ENCODE results near the gene BRF1. TPM values are rescaled to one million over a fixed set of nuclear protein-coding genes. Genes with fewer than 3 reads are reported as not detected.

Gene BRF1
- total RNA-seq, 1 donor from 2014 or later: 64.6 TPM

DNA sequence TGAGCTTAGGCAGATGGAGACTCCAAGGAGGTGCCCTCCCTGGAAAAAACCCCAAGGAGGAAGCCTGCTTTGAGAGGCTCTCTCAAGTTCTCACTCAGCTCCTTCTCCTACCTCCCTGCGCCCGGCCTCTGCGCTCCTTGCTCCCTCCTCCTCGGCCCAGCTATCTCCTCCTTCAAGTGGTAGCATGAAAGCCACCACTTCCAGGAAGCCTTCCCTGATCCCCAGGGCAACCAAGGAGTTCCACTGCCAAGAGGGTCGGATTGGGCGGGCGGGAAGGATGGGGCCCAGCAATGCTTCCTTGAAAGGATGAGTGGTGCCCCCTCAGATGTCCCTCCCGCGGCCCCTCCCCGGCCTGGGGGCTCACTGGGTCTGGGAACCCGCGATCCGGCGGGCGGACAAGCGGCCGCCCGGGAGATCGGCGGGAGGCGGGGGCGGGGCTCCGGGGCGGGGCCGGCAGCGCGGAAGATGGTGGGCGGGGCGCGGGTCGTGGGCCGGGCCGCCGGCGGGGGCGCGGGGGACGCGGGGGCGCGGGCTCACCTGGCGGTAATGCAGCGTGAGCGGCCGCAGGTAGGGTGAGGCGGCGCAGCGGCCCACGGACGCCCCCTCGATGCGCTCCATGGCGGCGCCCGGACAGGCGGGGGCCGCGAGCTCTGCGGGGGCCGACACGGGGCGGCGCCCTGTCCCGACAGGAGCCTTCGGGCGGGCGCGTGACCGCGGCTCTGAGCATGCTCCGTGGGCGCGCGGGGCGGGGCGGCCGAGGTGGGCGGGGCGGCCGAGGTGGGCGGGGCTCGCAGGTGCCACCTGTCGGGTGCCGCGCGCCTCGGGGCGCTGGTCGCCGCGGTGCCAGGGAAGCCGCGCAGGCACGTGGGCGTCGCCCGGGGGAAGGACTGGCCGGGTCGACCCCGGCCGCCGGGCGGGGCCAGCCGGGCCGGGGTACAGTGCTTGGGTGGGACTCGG, 119.9 kb downstream of the BRF1 start, which contains the start of gene NUDT14:
Gene NUDT14, minus strand, starts transcription at position 721 of the 957 bp plus-strand sequence. Its CDS starts 103 bp downstream, at position 618.
- no peak for DNase-seq (ENCODE audit: extremely low spot score in 2 of 2)
- no peaks in the 10 kb centered on the region for H3K36me3 ChIP-seq
- no peaks in the 10 kb centered on the region for H3K27me3 ChIP-seq
- intact Hi-C loops (cut with DNase I): no loop called here
- peaks cover 34% of the 10 kb centered on the region for H3K4me1 ChIP-seq
- H3K27ac ChIP-seq: peak within 1 kb of the TSS; percentile 48
- H3K4me3 ChIP-seq: peak within 1 kb of the TSS; percentile 47 to 62
- TF ChIP-seq POLR2A (IDR thresholded peaks at IDR 0.05): no peak
- TF ChIP-seq, protein P1, sequence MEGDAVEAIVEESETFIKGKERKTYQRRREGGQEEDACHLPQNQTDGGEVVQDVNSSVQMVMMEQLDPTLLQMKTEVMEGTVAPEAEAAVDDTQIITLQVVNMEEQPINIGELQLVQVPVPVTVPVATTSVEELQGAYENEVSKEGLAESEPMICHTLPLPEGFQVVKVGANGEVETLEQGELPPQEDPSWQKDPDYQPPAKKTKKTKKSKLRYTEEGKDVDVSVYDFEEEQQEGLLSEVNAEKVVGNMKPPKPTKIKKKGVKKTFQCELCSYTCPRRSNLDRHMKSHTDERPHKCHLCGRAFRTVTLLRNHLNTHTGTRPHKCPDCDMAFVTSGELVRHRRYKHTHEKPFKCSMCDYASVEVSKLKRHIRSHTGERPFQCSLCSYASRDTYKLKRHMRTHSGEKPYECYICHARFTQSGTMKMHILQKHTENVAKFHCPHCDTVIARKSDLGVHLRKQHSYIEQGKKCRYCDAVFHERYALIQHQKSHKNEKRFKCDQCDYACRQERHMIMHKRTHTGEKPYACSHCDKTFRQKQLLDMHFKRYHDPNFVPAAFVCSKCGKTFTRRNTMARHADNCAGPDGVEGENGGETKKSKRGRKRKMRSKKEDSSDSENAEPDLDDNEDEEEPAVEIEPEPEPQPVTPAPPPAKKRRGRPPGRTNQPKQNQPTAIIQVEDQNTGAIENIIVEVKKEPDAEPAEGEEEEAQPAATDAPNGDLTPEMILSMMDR (IDR thresholded peaks at IDR 0.05): no peak
- no peaks in the 10 kb centered on the region for H3K9me3 ChIP-seq

DNA sequence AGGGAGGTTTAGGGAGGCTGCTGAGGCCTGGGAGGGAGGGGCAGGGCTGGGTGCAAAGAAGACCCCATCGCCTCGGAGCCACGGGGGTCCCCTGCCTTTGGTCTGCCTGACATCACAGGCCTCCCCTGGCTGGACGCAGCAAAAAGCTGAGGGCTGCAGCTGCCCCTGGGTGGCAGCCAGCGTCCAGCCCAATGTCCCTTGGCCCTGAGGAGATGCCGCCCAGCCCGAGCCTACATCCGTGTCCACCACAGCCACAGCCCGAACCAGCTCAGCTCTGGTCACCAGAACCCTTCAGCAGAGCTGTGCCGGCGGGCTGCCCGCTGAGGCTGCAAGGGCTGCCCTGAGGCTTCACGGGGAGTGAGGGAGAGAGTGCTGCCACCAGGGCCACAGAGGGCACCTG, 121.6 kb downstream of the BRF1 start:
- H3K27me3 ChIP-seq: no peaks in the 10 kb centered on the region
- TF ChIP-seq POLR2AphosphoS5 (IDR thresholded peaks at IDR 0.05; ENCODE audit: insufficient read depth in 1 of 2, low read depth in 1 of 2) (no peak), POLR2A (IDR thresholded peaks at IDR 0.05) (no peak)
- TF ChIP-seq, protein P1 (IDR thresholded peaks at IDR 0.05): no peak
- no peak overlapping the region for H3K4me3 ChIP-seq
- no peak for DNase-seq (ENCODE audit: extremely low spot score in 2 of 2)
- H3K36me3 ChIP-seq: no peaks in the 10 kb centered on the region
- no peak overlapping the region for H3K27ac ChIP-seq
- intact Hi-C loops (cut with DNase I): no loop called here
- peaks cover 51% of the 10 kb centered on the region for H3K4me1 ChIP-seq
- no peaks in the 10 kb centered on the region for H3K9me3 ChIP-seq

DNA sequence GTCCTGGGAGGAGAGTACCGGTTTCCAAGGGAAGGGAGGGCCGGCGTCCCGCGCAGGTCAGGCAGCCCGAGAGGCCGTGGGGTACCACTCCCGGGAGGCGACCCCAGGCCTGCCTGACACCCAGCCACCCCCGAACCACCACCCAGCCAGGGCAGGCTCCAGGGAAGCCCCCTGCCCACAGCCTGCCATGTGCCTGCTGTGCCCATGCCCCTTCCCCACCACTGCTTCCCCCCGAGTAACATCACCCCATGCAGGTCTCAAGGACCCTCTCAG, 122.0 kb downstream of the BRF1 start:
- no peak for DNase-seq (ENCODE audit: extremely low spot score in 2 of 2)
- H3K27ac ChIP-seq: no peak overlapping the region
- H3K27me3 ChIP-seq: no peaks in the 10 kb centered on the region
- H3K4me3 ChIP-seq: no peak overlapping the region
- H3K4me1 ChIP-seq: peaks cover 55% of the 10 kb centered on the region
- intact Hi-C loops (cut with DNase I): no loop called here
- no peak for TF ChIP-seq POLR2A (IDR thresholded peaks at IDR 0.05)
- TF ChIP-seq POLR2AphosphoS5 (IDR thresholded peaks at IDR 0.05; ENCODE audit: insufficient read depth in 1 of 2, low read depth in 1 of 2): no peak
- TF ChIP-seq, protein P1 (IDR thresholded peaks at IDR 0.05): no peak
- H3K36me3 ChIP-seq: no peaks in the 10 kb centered on the region
- no peaks in the 10 kb centered on the region for H3K9me3 ChIP-seq

DNA sequence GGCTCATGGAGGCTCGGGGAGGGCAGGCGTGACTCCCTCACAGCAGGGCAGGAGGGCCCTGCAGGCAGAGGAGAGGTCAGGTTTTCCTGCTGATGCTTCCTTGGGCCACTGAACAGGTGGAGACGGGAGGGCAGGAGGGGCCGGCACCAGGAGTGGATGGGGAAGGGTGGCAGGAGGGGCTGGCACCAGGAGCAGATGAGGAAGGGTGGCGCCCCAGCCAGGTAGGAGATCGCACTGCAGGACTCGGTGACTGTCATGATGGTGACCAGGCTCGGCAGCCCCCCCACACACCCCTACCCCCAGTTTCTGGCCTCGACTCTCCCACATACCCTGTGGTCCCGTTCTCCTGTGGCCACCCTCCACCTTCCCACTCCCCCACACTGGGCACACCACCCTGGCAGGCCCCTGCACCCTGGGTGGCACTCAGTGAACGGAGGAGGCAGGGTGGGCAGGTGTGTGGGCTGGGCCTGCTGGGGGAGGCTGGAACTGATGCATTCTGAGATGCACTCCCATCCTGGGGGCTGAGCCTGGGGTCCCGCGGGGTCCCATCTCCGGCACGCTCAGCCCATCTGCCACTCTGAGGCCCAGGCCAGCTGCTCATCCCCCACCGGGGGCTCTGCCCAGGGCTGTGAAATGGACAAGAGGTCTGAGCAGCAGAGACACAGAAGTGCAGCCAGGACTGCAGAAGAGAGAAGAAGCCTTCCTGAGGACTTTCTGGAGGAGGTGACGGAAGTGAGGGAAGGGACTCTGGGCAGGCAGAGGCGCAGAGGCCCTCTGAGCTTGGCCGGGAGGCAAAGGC, 122.5 kb downstream of the BRF1 start:
- Histone ChIP-seq H3K36me3 (no peaks in the 10 kb centered on the region), H3K4me1 (peaks cover 56% of the 10 kb centered on the region)
- intact Hi-C loops (cut with DNase I): no loop called here

More for the DNA sequence above, 122.5 kb downstream of the BRF1 start:
- TF ChIP-seq POLR2AphosphoS5 (IDR thresholded peaks at IDR 0.05; ENCODE audit: insufficient read depth in 1 of 2, low read depth in 1 of 2) (no peak), POLR2A (IDR thresholded peaks at IDR 0.05) (no peak)
- TF ChIP-seq, protein P1 (IDR thresholded peaks at IDR 0.05): no peak
- no peak for DNase-seq (ENCODE audit: extremely low spot score in 2 of 2)
- no peak overlapping the region for H3K27ac ChIP-seq
- no peak overlapping the region for H3K4me3 ChIP-seq
- H3K27me3 ChIP-seq: no peaks in the 10 kb centered on the region
- no peaks in the 10 kb centered on the region for H3K9me3 ChIP-seq
